HG03064 (cell line): ENCODE results near the gene RIPOR2.
"Not testable (repeated sequence)": the region's sequence is repeated elsewhere in the genome, so short reads cannot be mapped to it uniquely, and the experiment has no call there.

Source experiments
- ATAC-seq: cut with Tn5 transposase; IDR thresholded peaks from one replicate; pipeline ENCODE4 v1.9.1; 2021; ENCODE audit warnings: low read depth; ENCODE audit not compliant: unreplicated experiment

RIPOR2 gene

DNA sequence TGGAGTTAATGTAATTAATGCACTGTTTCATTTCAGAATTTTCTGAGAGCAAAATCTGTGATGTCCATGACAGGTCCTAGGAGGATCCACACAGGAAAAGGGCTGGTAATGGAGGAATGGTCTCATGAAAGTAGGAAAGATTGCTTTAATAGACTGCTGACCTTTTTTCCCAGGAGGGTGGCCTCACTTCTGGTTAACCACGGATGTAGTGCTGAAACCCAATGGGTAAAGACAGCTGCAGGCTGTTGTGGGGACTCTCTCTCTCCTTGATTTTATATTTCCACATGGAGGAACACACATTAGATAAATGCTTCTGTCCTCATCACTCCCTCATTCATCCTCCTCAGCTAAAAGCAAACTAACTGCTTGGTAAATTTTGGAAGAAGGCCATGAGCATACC is 23.6 kb upstream of the RIPOR2 start:
- no peak for ATAC-seq

DNA sequence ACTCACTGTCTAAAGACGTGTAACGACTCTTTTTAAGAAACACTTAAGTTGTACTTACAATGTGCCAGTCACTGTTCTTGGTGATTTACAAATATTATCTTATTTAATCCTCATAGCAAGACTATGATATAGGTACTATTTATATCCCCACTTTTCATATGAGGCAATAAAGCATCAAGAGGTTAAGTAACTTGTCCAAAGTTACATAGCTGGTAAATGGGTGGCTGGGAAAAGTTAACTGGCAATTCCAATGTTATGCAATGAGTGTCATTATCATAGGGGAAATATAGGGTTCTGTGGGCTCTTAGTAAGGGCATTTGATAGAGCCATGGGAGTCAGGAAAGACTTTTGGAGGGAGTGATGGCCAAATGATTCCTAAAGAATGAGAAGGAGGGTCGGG is 21.4 kb upstream of the RIPOR2 start:
- no peak for ATAC-seq

DNA sequence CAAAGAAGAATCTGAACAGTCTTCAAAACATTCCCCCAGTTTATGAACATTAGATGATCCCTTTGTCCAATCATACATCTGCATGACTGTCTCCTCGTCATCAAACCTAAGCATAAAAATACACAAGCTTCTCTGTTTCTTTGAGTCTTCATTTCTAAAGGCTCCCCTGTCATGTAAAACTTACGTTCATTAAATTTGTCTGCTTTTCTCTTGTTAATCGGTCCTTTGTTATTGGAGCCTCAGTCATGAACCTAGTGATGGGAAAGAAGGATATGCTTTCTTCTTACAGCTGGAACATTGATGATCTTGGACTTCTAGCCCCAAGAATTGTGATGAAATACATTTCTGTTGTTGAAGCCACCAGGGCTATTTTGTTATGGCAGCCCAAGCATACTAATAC is 18.0 kb upstream of the RIPOR2 start:
- no peak for ATAC-seq

DNA sequence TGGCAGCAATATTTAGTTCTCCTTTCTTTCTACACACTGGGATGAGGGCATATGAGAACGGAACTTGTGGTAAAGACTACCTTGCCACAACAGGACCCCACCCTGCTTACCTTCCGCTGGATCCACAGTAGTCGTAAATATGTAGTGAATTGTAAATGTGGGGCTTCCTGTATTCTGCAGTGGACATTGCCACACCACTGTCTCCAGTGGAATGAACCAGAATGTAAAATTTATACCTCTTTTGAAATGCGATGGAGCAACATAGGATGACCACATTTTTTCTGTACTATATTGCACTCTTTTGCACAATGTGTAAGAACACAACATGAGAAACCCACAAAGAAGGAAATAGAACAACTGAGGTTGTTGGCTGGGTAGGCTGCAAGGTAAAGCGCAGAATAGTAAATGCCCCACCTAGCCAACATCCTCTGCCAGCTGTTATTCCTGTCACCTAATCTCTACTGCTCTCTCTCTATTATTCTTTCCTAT is 16.1 kb upstream of the RIPOR2 start:
- no peak for ATAC-seq

DNA sequence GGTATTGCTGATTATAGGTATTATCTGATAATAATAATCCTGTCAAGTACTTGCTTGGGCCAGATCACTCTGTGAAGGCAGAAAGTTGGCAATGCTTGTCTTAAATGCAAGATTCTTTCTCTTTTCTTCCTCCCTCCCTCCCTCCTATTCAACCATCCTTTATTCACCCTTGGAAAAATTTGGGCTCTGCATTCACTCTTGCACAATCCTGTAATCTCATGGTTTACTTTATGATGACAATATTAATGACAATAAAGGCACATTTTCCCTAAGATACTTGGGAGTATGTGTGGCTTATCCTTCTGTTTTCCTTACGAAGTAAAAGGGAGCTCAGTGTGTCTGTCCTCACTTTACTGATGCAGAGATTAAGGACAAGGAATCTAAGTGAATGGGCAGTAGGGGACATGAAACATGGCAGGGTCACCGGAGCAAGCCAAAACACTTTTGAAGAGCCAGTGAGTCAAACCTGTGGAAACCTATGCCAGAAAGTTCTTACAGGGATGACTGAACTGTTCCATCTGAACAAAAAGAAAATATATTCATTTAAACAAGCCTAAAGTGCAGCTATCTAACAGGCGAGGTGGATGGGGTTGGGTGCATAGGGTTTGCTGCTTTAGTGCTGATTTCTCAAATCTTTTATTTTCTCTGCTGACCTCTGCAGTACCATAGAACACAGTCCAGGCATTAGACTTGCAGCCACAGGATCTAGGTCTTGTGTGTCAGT is 14.6 kb upstream of the RIPOR2 start:
- ATAC-seq: no peak

DNA sequence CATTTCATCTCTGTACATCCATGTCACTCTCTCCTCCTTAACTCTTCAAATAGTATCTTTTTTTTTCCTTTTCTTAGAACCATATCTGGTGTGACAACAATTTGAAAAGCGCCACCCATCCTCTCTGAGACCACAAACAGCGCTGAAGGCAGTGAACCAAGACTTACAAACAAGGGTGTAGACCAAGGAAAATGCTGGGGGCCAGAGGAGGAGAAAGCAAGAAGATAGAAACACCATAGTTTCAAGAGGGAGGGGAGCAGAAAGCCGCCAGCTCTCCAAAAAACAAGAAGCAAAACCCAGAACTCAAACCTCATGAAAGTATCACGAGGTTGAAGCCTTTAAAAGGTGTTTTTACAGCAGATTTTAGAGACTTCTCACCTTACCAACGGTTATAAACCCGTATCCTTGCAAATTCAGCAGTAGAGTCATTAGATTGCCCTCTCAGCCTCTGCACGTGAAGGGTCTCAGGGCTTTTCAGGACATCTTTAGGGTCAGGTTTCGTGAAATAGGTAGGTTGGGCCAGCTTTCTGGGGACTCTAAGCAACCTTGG is 13.3 kb upstream of the RIPOR2 start:
- ATAC-seq: peak; percentile 91

DNA sequence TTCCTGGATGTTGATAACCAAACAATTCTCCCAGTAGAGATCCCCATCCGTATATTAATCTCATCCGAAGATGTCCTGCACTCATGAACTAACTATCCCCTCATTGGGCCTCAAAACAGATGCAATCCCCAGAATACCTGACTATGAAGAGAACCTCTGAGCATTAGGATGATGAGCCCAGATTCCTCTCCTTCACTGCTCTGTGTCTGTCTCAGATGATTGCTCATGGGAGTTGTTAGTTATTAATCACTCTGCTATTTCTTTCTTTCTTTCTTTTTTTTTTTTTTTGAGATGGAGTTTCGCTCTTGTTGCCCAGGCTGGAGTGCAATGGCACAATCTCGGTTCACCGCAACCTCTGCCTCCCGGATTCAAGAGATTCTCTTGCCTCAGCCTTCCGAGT is 12.5 kb upstream of the RIPOR2 start:
- not testable (repeated sequence) for ATAC-seq

DNA sequence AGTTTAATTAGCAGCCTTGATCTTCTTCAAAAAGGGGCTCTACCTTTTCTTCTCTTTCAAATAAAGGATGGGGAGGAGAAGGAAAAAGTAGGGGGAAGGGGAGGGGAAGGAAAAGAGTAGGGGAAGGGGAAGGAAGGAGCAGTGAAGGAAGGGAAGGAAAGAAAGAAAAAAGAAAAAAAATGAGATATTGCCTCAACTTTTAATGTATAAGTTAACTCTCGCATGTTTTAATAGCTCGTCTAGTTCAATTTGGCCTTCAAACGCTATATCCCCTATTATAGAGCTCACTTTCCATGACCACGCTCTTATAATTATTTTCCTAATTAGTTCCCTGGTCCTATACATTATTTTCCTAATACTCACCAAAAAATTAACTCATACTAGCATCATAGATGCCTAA is 11.9 kb upstream of the RIPOR2 start:
- ATAC-seq: no peak

DNA sequence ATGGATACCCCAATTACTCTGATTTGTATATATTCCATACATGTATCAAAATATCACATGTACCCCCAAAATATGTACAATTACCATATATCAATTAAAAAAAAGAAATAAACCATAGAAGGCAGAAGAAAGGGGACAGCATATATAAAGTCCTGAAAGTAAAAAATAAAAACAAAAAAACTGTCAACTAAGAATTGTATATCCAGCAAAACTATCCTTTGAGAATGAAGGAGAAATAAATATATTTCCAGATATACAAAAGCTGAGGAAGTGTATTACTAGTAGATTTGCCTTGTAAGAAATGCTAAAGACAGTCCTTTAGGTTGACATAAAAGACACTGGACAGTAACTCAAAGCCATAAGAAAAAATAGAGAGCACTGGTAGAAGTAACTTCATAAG is 9.3 kb upstream of the RIPOR2 start:
- ATAC-seq: no peak

DNA sequence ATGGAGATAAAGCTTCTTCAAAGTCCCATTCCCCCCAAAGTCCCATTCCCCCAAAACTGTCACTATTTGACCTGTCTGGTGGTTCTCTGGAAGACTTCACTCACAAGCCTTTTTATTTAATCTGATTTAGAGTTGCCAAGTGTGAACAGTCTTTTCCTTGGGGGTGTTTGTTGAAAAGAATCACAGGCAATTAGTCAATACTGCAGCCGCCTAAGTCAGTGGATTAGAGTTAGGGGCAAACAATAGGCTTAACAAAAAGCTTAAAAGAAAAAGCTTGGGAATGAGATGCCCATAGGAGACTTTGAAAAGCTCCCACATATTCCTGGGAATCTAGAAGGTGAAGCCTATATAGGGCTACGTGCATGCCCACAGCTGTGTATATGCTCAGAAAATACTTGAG is 8.0 kb upstream of the RIPOR2 start:
- ATAC-seq: no peak

DNA sequence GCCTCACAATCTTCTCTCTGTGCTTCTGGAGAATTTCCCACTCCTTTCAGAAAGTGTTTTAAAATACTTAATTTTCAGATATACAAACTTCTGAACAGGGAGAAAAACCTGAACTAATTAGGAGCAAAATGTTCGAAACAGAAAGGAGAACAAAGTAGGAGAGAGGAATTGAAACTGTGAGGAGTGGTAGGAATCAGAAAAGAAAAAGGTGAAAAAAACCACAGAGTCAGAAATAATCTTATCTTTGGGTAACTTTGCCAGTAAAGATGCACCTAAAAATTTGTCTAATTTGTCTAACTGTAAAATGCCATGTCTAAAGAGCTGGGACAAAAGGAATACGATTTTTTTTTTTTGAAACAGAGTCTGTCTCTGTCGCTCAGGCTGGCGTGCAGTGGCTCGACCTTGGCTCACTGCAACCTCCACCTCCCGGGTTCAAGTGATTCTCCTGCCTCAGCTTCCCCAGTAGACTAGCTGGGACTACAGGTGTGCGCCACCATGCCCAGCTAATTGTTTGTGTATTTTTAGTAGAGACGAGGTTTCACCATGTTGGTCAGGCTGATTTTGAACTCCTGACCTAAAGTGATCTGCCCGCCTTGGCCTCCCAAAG is 4.7 kb upstream of the RIPOR2 start:
- no peak for ATAC-seq

DNA sequence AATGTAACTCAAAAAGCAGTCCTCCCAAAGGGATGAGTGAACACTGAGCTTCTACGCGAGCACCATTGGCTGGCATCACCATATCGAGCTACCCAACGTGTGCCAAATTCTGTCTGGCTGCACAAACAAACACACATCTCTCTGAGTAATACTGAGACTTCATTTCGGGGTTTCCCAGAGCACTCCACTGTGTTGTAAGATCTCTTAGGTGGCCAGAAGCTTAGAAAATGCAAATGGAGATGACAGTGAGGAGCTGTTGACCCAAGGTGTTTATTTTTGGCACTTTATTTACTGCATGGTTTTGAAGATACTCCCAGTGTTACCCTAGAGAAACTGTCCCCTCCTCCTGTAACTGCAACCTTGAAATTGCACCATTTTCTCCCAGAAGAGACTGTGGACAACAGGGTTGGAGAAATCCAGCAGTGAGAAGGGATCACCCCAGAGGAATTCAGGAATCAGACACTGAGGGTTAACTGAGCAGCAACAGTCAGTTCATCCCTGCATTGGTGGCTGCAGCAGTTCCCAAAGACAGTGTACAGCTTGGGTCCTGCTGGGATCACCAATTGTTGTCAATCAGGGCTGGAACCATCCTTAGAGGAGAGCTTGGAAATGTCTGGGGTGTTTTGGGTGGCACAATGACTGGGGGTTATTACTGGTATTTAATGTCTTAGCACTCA is 1.0 kb upstream of the RIPOR2 start:
- peak; percentile 61 for ATAC-seq

DNA sequence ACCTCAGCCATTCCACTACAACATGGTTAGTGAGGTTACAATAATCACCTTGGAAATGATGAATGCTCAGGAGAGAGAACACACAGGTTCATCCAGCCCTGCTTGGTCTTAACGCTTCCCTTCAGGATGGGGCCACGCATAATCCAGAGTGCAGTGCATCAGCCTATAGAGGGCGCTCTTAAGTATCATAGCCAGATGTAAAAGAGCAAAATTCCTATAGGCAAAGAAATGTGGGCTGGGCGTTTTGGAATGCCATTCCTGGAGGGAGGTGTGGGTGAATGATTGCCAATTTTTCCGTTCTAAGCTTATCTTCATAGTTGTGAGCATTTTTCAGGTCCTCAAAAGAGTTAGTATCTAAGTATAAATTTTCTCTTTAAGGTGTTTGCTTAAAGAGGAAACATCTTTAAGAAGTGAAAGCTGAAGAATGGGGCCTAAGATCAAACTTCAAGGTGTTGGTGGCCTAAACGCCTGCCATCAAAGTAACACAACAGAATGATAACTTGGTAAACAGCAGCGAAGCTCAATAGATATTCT is 1.8 kb downstream of the RIPOR2 start:
- no peak for ATAC-seq

DNA sequence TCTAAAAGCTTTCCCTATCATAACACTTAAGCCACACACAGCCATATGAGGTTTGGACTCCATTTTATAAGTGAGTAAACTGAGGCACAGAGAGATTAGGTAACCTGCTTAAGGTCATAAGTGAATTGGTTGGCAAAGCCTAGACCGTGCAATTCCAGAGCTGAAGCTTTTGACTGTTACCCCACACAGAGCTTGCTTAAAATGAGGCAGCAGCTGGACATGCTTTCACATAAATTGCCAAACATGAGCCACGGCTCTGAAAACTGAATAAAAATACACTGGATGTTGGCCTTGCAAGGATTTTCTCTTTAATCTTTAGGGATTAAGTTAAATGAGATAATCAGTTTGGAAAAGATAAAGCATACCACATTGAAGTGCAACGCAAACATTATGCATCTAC is 2.5 kb downstream of the RIPOR2 start:
- ATAC-seq: no peak

DNA sequence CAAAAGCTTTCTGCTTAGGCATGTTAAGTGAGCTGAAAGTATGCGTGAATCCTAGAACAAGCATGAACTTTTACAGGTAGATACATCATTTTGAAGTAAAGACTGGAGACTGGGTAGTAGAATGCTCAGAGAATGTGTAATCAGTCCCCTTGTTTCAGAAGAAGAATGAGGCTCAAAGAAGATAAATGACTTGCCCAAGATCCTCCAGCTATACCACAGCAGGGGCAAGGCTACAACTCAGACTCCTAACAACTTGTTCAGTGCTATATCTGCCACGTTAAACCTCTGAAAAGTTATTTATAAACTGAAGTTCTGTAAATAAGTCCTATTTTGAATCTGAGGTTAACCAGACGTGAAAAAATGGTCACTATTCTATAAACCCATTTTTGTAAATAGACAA is 2.9 kb downstream of the RIPOR2 start:
- no peak for ATAC-seq

DNA sequence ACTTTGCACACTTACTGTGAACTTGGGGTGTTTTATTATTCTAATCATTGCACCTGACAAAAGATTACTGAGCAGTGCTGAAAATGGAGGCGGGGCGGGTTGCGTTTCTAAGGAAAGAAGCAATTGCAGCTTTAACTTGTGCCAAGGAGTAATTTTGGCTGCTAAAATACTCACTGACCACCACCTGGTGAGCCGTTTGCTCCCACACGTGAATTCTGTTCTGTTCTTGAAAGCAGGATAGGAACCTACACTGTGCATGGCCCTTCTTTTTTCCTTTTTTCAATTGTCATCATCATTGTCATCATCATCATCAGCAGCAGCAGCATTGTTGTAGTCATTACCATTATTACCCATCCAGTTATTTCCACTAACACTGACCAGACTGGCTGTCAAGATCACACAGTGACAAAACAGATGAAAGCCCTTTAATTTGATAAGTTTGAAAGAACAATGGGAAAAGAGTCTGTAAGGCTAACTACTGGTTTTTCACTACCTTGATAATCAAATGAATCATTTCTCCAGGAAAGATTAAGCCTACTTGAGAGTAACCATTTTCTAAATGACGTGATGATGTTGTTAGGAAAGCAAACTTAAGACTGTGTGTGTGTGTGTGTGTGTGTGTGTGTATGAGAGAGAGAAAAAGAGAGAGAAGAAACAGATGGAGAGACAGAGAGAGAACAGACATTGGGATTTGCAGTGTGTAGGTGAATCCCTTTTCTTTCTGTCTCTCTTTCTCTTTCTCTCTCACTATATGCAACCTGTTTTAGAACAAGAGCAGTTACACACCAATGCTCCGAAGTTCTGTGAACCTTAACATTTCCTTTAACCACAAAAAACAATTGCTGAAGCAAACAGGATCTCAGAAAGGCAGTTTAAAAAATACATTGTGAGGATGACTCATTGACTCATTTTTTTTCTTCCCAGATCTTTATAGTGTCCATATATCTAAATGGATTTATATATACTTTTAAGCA is 3.8 kb downstream of the RIPOR2 start:
- ATAC-seq: peak; percentile 40

DNA sequence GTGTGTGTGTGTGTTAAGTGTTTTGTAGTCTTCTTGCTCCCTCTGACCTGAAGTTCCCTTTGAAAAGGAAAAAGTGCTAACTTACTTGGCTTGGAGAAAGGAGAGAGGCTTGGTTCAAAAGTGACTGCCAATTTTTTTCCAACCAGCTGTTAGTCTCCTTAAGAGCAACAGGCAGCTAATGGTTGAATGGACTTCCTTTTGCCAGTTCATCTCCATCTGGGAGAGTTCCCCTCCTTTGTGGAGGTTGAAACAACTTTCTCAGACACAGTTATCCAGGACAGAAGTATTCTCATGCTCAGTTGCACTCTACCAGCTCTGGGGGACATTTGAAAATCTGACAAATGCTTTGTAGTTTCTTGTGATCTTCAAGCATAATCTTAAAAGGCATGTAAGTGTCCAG is 4.5 kb downstream of the RIPOR2 start:
- ATAC-seq: no peak

DNA sequence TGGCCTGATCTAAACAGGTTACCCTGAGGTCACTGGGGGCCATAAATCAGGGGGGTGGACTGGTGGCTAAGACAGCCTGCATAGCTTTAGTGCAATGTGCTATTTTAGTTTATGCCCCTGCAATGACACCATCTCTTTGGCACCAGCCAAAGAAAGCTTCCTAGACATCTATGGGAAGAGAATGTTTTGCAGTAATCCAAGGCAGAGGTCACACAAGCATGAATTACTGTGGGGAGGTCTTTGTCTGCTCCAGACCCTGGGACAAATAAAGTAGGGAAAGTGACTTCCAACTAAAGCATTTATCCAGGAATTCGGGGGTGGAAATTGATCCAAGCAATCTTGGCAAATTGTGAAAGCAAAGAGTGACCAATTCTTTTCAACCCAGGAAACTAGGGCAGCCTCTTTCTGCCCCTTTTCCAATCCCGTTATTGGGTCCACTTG is 5.3 kb downstream of the RIPOR2 start:
- no peak for ATAC-seq

DNA sequence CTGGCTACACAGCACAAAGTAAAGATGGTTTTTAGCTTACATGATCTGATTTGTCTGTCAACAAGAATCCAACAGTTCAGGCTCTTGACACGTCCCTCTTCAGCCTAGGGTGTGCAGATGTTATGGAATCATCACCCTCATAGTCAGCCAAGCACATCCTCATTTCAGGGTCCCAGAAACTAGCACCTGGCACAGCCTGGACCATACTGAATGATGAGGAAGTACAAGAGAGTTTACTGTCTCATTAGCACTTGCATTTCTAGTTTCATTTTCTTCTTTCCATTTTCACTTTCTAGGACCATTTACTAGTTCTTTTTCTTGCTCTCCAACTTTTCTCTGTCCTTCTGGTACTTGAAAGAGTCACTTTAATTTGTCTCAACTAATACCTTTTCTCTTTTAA is 6.5 kb downstream of the RIPOR2 start:
- ATAC-seq: no peak
